Activated CD4-positive, alpha-beta T cell treated with anti-CD3 and anti-CD28 coated beads, Interleukin-2, amount 50 U/mL, for 1 hour (primary cell): ENCODE measurements around the gene RYR1.
A peak's percentile ranks its signal among the peaks of the same experiment; 100 is the strongest.
"Not testable (repeated sequence)": the region's sequence is repeated elsewhere in the genome, so short reads cannot be mapped to it uniquely, and the experiment has no call there.

Experiments
- DNase-seq: peaks from one replicate; pipeline ENCODE4 v3.0.0-alpha.2; 2020

RYR1 gene

DNA sequence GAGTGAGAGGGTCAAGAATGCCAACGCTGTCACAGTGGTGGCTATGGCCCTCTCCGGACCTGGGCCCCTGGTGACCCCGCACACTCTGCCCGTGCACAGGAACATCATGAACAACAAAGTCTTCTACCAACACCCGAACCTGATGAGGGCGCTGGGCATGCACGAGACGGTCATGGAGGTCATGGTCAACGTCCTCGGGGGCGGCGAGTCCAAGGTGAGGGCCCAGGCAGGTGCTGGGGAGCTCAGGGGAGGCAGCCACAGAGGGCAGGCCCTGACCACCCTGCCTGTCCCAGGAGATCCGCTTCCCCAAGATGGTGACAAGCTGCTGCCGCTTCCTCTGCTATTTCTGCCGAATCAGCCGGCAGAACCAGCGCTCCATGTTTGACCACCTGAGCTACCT, 62.6 kb downstream of the RYR1 start:
- DNase-seq = no peak

DNA sequence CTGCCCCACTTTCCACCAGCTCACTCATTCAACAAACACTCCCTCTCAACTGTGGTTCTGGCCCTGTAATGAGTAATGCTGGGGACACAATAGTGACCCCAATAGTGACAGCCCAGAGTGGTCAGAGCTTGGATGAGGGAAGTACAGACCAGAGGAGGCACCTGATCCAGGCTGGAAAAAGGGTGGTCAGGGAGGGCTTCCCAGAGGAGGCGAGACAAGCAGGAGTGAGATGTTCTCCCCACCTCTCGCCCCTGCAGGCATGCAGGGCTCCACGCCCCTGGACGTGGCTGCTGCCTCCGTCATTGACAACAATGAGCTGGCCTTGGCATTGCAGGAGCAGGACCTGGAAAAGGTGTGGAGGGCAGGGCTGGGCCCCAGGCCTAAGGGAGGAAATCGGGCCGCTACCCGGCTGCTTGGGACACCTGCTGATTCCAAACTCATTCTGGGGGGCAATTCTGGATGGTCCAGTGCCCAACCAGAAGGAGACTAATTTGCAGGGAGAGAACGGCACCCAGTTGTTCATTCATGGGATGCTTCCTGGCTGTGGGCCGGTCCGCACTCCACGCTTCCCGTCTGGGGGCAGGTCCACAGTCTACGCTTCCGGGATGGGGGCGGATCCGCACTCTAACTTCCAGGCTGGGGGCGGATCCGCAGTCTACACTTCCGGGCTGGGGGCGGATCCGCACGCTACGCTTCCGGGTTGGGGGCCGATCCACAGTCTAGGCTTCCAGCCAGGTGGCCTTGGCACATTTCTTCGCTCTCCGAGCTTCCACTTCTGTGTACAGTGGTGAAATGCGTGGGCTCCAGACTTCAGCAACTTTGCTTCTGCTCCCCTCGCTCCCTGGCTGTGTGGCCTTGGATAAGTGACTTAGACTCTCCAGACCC, 63.4 kb downstream of the RYR1 start:
- DNase-seq = no peak

DNA sequence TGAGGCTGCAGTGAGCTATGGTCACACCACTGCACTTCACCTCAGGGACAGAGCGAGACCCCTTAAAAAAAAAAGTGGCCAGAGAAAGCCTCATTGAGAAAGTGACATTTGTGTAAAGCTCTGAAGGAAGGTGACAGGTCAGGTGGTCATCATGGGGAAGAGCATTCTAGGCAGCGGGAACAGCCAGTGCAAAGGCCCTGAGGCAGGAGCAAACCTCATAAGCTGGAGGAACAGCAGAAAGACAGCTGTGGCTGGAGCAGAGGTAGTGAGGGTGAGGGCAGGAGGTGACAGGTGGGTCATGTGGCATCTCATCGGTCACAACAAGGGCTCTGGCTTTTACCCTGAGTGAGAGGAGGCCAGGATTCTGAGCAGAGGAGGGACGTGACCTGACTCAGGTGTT, 64.4 kb downstream of the RYR1 start:
- DNase-seq = no peak

GRCh38 chr19:38499532-38499931, 66.0 kb downstream of the RYR1 start:
- DNase-seq = no peak

DNA sequence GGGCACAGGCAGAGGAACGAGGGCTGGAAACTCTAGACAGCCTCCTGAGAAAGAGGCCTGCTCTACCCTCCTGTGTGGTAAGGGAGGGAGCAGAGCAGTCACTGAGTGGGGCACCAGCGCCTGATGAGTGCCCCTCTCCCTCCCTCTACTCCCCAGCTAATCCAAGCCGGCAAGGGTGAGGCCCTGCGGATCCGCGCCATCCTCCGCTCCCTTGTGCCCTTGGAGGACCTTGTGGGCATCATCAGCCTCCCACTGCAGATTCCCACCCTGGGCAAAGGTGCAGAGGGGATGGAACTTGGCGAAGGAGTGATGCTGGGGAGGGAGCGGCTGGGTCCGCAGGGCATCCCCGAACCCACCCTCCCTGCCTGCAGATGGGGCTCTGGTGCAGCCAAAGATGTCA, 67.0 kb downstream of the RYR1 start:
- no peak for DNase-seq

DNA sequence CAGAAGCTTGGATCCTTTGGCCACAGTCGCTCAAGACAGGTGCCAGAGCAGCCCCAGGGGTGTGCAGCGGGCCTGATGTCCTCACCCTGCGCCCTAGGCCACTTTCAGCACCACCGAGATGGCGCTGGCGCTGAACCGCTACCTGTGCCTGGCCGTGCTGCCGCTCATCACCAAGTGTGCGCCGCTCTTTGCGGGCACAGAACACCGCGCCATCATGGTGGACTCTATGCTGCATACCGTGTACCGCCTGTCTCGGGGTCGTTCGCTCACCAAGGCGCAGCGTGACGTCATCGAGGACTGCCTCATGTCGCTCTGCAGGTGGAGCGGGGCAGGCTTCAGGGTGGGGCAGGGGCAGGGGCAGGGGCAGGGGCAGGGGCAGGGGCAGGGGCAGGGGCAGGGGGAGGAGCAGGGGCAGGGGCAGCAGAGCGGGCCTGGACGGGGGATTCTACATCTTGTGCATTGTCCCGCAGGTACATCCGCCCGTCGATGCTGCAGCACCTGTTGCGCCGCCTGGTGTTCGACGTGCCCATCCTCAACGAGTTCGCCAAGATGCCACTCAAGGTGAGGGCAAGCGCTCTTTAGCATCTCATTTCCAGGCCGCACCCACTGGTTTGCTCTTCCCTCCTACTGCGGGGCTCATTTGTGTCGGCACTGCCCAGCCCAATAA, 69.1 kb downstream of the RYR1 start:
- no peak for DNase-seq

DNA sequence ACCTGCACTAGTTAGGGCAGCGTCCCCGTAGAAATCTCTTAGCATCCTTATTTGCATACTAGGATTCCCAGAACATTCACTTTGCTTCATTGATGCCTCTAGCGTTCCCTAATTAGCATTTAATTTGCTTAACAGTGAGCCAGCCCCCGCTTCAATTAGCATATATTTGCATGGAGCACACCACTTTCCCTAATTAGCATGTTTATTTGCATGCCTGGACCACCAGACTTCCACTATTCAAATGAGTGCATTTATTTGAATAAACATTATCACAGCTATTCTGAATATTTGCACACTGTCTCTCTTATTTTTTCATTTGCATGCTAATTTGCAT, 69.6 kb downstream of the RYR1 start:
- DNase-seq = no peak

- no peak for DNase-seq
These were observed 72.5 kb downstream of the RYR1 start for GRCh38 chr19:38505958-38506357.

DNA sequence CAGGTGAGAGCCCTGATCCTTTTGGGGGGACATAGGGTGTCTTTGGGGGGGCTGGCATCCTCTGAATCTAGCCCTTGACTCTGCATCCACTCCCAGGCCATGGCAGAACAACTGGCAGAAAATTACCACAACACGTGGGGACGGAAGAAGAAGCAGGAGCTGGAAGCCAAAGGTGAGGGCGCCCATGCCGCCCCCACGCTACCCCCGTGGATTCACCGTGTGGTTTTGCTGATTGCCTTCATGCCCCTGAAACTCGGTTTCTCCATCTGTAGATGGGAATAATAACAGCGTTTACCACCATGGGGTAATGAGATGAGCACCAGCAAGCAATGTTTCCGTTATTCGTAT, 72.9 kb downstream of the RYR1 start:
- no peak for DNase-seq

GRCh38 chr19:38506723-38507550, 73.4 kb downstream of the RYR1 start:
- peak; percentile 84 for DNase-seq

- DNase-seq = no peak
These were observed 74.1 kb downstream of the RYR1 start for GRCh38 chr19:38507551-38508127.

GRCh38 chr19:38508507-38508906, 75.0 kb downstream of the RYR1 start:
- DNase-seq = no peak

DNA sequence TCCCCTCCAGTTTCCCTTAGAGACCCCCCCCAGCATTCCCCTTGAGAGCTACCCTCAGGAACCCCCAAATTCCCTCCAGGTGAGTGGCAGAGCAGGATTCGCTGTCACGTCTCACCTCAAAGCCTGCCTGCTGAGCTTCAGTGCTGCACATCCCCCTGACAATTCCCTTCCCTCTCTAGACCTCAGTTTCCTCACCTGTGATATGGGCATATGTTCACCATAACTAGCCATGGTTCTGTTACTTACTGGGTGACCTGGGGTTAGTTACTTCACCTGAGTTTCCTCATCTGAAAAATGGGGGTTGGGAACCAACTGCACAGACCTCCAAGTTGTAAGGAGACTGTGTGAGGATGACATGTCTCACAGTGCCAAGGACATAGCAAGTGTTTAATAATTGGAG, 75.5 kb downstream of the RYR1 start:
- no peak for DNase-seq

DNA sequence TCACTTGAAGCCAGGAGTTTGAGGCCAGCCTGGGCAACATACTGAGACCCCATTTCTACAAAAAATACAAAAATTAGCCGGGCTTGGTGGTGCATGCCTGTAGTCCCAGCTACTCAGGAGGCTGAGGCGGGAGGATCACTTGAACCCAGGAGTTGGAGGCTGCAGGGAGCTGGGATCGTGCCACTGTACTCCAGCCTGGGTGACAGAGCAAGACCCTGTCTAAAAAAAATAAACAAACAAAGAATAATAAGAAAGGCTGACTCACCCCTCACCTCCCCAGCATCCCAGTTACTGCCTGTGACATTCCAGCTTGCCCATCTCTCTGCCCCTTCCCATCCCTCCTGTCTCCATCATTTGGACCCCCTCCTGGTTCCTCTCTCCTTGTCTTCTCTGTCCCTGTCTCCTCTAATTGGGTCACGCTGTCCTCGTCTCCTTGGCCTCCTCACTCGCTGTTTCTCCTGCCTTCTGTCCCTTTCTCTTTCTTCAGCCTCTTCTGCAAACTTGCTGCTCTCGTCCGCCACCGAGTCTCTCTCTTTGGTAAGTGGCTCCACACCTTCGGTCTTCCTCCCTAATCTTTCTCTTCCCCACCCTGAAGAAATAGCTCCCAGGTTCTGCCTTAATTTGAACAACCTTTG, 77.7 kb downstream of the RYR1 start:
- DNase-seq = no peak

- no peak for DNase-seq
These were observed 78.8 kb downstream of the RYR1 start for GRCh38 chr19:38512277-38512676.

DNA sequence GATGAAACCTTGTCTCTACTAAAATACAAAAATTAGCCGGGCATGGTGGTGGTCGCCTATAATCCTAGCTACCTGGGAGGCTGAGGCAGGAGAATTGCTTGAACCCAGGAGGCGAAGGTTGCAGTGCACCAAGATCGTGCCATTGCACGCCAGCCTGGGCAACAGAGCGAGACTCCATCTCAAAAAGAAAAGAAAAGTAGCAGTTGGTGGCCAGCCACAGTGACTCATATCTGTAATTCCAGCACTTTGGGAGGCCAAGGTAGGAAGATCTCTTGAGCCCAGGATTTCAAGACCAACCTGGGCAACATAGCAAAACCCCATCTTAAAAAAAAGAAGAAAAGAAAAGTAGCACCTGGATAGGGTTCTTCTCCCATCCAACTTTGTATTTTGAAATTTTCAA, 79.7 kb downstream of the RYR1 start:
- DNase-seq = not testable (repeated sequence)

GRCh38 chr19:38513762-38514167, 80.3 kb downstream of the RYR1 start:
- no peak for DNase-seq

GRCh38 chr19:38514812-38515633, 81.5 kb downstream of the RYR1 start:
- DNase-seq = peak; percentile 78

- DNase-seq = no peak
These were observed 82.4 kb downstream of the RYR1 start for GRCh38 chr19:38515896-38516295.

DNA sequence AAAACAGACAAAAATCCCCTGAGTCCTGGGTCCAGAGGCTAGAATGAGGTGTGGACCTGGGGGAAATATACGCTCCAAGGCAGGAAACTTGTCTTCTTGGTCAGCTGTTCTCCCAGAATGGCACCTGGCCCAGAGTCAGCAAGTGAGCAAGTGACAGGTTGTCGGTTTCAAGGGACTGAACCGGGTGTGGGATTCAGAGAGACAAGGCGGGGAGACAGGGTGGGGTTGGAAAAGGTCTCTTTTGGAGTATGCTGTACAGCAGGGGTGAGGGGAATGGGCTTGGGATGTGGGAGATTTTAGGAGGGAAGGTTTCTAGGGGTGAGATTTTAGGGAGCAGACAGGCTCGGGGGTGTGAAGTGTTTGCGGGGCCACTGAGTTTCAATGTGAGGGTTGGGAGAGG, 83.3 kb downstream of the RYR1 start:
- DNase-seq = no peak

GRCh38 chr19:38517321-38517720, 83.8 kb downstream of the RYR1 start:
- no peak for DNase-seq

DNA sequence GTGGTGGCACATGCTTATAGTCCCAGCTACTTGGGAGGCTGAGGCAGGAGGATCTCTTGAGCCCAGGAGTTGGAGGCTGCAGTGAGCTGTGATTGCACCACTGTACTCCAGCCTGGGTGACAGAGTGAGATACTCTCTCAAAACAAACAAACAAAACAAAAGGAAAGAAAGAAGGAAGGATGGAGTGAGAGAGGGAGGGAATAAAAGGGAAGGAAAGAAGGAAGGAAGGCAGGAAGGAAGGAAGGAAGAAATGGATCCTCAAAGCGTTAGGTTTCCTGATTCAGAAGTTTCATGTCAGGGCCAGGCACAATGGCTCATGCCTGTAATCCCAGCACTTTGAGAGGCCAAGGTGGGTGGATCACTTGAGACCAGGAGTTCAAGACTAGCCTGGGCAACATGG, 84.5 kb downstream of the RYR1 start:
- DNase-seq = not testable (repeated sequence)
